ENCODE results near the gene CROCC2. TPM values are rescaled to one million over a fixed set of nuclear protein-coding genes. Genes with fewer than 3 reads are reported as not detected.

Gene CROCC2
- total RNA-seq, 1 experiment from 2014 or later: not detected

DNA sequence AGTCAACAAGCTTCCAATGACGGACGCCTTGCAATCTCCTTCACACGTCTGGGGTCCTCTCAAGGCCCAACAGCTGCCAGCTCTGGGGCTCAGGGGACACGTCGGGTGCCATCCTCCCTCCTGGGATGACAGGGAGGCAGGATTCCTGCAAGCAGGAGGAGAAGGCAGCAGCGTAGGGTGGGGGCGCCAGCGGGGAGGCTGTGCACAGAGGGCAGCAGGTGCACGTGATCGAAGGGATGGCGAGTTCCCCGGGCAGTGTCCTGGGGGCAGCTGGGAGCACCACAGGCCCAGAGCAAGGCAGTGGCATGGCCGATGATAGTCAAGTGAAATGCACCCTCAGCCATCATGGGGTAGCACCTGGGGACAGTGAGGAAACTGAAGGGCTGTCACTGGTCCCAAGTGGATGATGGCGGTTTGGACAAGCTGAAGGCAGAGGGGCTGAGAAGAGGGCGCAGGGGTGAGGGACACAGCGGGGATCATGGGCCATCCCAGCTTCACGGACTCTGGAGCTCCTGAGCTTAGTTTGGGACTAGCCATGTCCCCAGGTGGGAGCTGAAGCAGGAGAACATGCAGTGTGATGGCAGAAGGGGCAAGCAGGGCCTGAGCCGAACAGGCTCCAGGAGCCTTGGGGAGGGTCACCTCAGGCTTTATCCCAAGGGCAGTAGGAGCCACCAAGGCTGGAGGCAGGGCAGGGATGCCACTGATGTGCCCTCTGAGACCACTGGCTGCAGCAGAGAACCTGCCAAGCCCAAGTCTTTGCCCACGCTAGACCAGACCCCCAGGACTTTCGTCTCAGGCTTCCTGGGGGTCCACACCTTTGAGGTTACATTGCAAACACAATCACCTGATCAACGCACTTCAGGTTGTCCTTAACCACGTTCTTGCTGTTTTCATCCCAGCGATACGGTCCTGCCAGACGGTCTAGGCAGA lies 76.0 kb downstream of the CROCC2 start:
- Histone ChIP-seq H3K27ac (ENCODE audit: low read depth, low read length) (no peak overlapping the region), H3K9ac (ENCODE audit: low read length) (no peak overlapping the region), H3K9me3 (ENCODE audit: control insufficient read depth in 1 of 2, insufficient read depth in 1 of 2, low read depth in 1 of 2, low read length in 2 of 2) (no peaks in the 10 kb centered on the region), H3K27me3 (ENCODE audit: insufficient read depth, low read length) (no peaks in the 10 kb centered on the region; the same call in 1 of the 2 replicates), H2AFZ (ENCODE audit: low read depth, low read length, poor library complexity, severe bottlenecking) (no peak overlapping the region), H4K20me1 (ENCODE audit: insufficient read depth) (no peaks in the 10 kb centered on the region), H3K4me1 (ENCODE audit: control insufficient read depth in 1 of 2, insufficient read depth in 2 of 2, low read length in 2 of 2) (peaks cover 0 to 10% of the 10 kb centered on the region in 2 experiments; a peak in 2 of 4 replicates), H3K79me2 (ENCODE audit: insufficient read depth, low read length) (no peaks in the 10 kb centered on the region), H3K4me2 (ENCODE audit: low read length) (no peak overlapping the region), H3K4me3 (replicated peaks in 1 of 2; ENCODE audit: low read depth in 1 of 2, low read length in 2 of 2) (no peak overlapping the region), H3K9me2 (ENCODE audit: insufficient read depth) (no peaks in the 10 kb centered on the region), H3K36me3 (ENCODE audit: control insufficient read depth in 1 of 2, insufficient read depth in 2 of 2, low read length in 2 of 2) (no peaks in the 10 kb centered on the region)
- BruUV-seq (replicated peaks): no TSS peak
- ChIA-PET CTCF (no interaction called here), POLR2A (no interaction called here), RAD21 (ENCODE audit: low non-redundant PET in 1 of 2, low total read pairs in 2 of 2, uncharacterized antibody in 2 of 2, unreplicated experiment in 2 of 2) (no interaction called here)
- intact Hi-C loops (cut with micrococcal nuclease): no loop called here
- DNase-seq (ENCODE audit: low read depth, low spot score): no peak
- ATAC-seq: no peak
- TF ChIP-seq SRF (IDR thresholded peaks at IDR 0.05; ENCODE audit: low read depth): no peak
- TF ChIP-seq EZH2 (IDR thresholded peaks at IDR 0.05): no peak
- no peak for TF ChIP-seq CEBPB (IDR thresholded peaks at IDR 0.05; ENCODE audit: low read depth)
- TF ChIP-seq, protein P1, sequence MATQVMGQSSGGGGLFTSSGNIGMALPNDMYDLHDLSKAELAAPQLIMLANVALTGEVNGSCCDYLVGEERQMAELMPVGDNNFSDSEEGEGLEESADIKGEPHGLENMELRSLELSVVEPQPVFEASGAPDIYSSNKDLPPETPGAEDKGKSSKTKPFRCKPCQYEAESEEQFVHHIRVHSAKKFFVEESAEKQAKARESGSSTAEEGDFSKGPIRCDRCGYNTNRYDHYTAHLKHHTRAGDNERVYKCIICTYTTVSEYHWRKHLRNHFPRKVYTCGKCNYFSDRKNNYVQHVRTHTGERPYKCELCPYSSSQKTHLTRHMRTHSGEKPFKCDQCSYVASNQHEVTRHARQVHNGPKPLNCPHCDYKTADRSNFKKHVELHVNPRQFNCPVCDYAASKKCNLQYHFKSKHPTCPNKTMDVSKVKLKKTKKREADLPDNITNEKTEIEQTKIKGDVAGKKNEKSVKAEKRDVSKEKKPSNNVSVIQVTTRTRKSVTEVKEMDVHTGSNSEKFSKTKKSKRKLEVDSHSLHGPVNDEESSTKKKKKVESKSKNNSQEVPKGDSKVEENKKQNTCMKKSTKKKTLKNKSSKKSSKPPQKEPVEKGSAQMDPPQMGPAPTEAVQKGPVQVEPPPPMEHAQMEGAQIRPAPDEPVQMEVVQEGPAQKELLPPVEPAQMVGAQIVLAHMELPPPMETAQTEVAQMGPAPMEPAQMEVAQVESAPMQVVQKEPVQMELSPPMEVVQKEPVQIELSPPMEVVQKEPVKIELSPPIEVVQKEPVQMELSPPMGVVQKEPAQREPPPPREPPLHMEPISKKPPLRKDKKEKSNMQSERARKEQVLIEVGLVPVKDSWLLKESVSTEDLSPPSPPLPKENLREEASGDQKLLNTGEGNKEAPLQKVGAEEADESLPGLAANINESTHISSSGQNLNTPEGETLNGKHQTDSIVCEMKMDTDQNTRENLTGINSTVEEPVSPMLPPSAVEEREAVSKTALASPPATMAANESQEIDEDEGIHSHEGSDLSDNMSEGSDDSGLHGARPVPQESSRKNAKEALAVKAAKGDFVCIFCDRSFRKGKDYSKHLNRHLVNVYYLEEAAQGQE (IDR thresholded peaks at IDR 0.05; ENCODE audit: low read depth): no peak
